Measurements from ENCODE around the gene ORC1. TPM values are rescaled to one million over a fixed set of nuclear protein-coding genes. Genes with fewer than 3 reads are reported as not detected.
A peak's percentile ranks its signal among the peaks of the same experiment; 100 is the strongest.

Gene ORC1
- total and polyA plus RNA-seq, 2 experiments from 2014 or later = 15.1 to 55.0 TPM

GRCh38 chr1:52364235-52364839 lies 39.9 kb downstream of the ORC1 start:
- H3K9me2 ChIP-seq (ENCODE audit: insufficient read depth) = no peaks in the 10 kb centered on the region
- H2AFZ ChIP-seq = no peak overlapping the region
- H3K9me3 Mint-ChIP-seq = no peaks in the 10 kb centered on the region
- peak overlapping the region; percentile 96 for H3K4me3 Mint-ChIP-seq
- H3K4me1 Mint-ChIP-seq = peaks cover 22% of the 10 kb centered on the region; the same call in 2 of the 3 replicates
- no peaks in the 10 kb centered on the region for H3K27me3 ChIP-seq (ENCODE audit: insufficient read depth)
- peaks cover 32% of the 10 kb centered on the region for H3K36me3 Mint-ChIP-seq (ENCODE audit: low read depth)
- peaks cover 21% of the 10 kb centered on the region for H3K4me1 ChIP-seq (ENCODE audit: insufficient read depth)
- TF ChIP-seq ZNF462 (CRISPR knock-in tag; IDR thresholded peaks at IDR 0.05) = no peak
- TF ChIP-seq CTCF (conservative IDR thresholded peaks at IDR 0.05; ENCODE audit: low read depth in 2 of 2) = peak; percentile 31
- no peak for TF ChIP-seq EZH2 (IDR thresholded peaks at IDR 0.05; ENCODE audit: low read depth, unreplicated experiment)
- TF ChIP-seq REST (IDR thresholded peaks at IDR 0.05; ENCODE audit: unreplicated experiment) = no peak
- TF ChIP-seq JUNB (IDR thresholded peaks at IDR 0.05; ENCODE audit: unreplicated experiment) = no peak
- no peak for TF ChIP-seq POLR2AphosphoS5 (IDR thresholded peaks at IDR 0.05; ENCODE audit: low read depth)
- no peak for TF ChIP-seq EZH2phosphoT487 (IDR thresholded peaks at IDR 0.05; ENCODE audit: unreplicated experiment)
- TF ChIP-seq ETS1 (IDR thresholded peaks at IDR 0.05) = no peak
- peaks cover 18% of the 10 kb centered on the region for H3K27me3 Mint-ChIP-seq (ENCODE audit: insufficient read depth, low read depth, poor library complexity)
- H3K27ac Mint-ChIP-seq = 0 out of 2 replicates have a peak overlapping the region, but pooled peaks have one; percentile 72
- no peak overlapping the region for H3K27ac ChIP-seq (ENCODE audit: low read depth)
- H3K36me3 ChIP-seq (ENCODE audit: insufficient read depth) = peaks cover 9% of the 10 kb centered on the region; the same call in 1 of the 2 replicates
- H3K4me2 ChIP-seq = peak overlapping the region; percentile 88
- peak overlapping the region; percentile 95; the same call in 1 of the 2 replicates for H3K4me3 ChIP-seq
- no peaks in the 10 kb centered on the region for H4K20me1 ChIP-seq (replicated peaks; ENCODE audit: insufficient read depth)
- peak; percentile 1; the same call in 1 of the 3 replicates for ATAC-seq
- H3K79me2 ChIP-seq (replicated peaks; ENCODE audit: insufficient read depth) = peaks cover 11% of the 10 kb centered on the region; the same call in 1 of the 2 replicates
- H3F3A ChIP-seq (replicated peaks; ENCODE audit: low read depth) = no peaks in the 10 kb centered on the region; the same call in 1 of the 2 replicates
- peak; percentile 42 for DNase-seq (ENCODE audit: low spot score)

Data from GM23338 (cell line).